ENCODE results near the gene TMCC2.
"Not testable (repeated sequence)": the region's sequence is repeated elsewhere in the genome, so short reads cannot be mapped to it uniquely, and the experiment has no call there.

The TMCC2 gene

GRCh38 chr1:205276689-205277065, 48.9 kb downstream of the TMCC2 start:
- Mint-ChIP-seq H3K4me1 (ENCODE audit: low read depth) (peaks cover 38% of the 10 kb centered on the region), H3K27ac (no peak overlapping the region), H3K9me3 (no peaks in the 10 kb centered on the region), H3K4me3 (no peak overlapping the region), H3K27me3 (ENCODE audit: low read depth) (peaks cover 9% of the 10 kb centered on the region), H3K36me3 (ENCODE audit: low read depth) (peaks cover 7% of the 10 kb centered on the region)
- DNase-seq (ENCODE audit: low spot score), result no peak

- Mint-ChIP-seq H3K27me3 (ENCODE audit: low read depth) (peaks cover 23% of the 10 kb centered on the region), H3K36me3 (ENCODE audit: low read depth) (peaks cover 7% of the 10 kb centered on the region), H3K27ac (peak overlapping the region; percentile 67), H3K9me3 (no peaks in the 10 kb centered on the region), H3K4me3 (peak overlapping the region; percentile 52), H3K4me1 (ENCODE audit: low read depth) (peaks cover 53% of the 10 kb centered on the region)
- DNase-seq (ENCODE audit: low spot score), result no peak
Observed at GRCh38 chr1:205279986-205280385, 52.2 kb downstream of the TMCC2 start.

DNA sequence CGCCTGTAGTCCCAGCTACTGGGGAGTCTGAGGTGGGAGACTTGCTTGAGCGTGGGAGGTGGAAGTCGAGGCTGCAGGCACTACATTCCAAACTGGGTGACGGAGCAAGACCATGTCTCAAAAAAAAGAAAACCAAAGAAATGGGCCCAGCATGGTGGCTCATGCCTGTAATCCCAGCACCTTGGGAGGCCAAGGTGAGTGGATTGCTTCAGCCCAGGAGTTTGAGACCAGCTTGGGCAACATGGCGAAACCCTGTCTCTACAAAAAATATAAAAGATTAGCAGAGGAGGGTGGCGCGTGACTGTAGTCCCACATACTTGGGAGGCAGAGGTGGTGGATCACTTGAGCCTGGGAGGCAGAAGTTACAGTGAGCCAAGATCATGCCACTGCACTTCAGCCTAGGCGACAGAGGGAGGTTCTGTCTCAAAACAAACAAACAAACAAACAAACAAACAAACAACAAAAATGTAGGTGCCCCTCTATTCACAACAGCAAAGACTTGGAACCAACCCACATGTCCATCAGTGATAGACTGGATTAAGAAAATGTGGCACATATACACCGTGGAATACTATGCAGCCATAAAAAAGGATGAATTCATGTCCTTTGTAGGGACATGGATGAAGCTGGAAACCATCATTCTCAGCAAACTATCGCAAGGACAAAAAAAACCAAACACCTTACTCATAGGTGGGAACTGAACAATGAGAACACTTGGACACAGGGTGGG, 53.1 kb downstream of the TMCC2 start:
- Mint-ChIP-seq H3K4me3 (peak overlapping the region; percentile 52), H3K27me3 (ENCODE audit: low read depth) (peaks cover 25% of the 10 kb centered on the region), H3K4me1 (ENCODE audit: low read depth) (peaks cover 62% of the 10 kb centered on the region), H3K27ac (peak overlapping the region; percentile 67)
- not testable (repeated sequence) for H3K36me3 Mint-ChIP-seq (ENCODE audit: low read depth); DNase-seq (ENCODE audit: low spot score); H3K9me3 Mint-ChIP-seq

DNA sequence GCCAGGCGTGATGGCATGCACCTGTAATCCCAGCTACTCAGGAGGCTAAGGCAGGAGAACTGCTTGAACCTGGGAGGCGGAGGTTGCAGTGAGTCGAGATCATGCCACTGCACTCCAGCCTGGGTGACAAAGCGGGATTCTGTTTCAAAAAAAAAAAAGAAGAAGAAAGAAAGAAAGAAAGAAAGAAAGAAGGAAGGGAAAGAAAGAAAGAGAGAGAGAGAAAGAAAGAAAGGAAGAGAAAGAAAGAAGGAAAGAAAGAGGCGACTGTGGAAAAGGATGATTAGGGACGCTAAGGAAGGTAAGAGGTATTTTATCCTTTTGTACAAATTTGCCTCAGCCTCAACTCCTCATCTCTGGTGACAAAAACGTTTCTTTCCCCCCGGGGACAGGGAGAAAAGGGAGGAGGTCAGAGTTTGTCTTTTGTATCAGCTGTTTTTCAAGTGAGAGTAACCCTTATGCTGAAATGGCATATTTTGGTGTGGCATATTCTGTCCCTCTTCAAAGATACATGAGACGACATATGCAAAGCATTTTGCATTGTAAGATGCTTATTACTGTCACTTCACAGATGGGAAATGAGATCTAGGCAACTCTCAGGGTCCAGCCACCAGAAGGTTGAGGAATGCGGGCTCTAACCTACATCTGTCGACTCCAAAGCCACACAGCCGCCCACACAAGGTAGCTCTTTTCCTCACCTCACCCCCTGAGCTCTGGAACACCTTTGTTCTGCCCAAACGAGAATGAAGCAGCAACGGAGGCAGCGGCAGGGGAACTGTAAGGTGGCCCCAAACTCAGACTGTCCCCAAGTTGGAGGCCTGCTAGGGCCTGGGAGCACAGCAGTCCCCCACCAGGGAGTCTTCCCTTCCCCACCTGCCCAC, 55.8 kb downstream of the TMCC2 start:
- Mint-ChIP-seq H3K4me3 (peak overlapping the region; percentile 24), H3K36me3 (ENCODE audit: low read depth) (peaks cover 7% of the 10 kb centered on the region), H3K27me3 (ENCODE audit: low read depth) (peaks cover 23% of the 10 kb centered on the region), H3K4me1 (ENCODE audit: low read depth) (peaks cover 82% of the 10 kb centered on the region), H3K9me3 (no peaks in the 10 kb centered on the region), H3K27ac (peak overlapping the region; percentile 77)
- DNase-seq (ENCODE audit: low spot score), result no peak

DNA sequence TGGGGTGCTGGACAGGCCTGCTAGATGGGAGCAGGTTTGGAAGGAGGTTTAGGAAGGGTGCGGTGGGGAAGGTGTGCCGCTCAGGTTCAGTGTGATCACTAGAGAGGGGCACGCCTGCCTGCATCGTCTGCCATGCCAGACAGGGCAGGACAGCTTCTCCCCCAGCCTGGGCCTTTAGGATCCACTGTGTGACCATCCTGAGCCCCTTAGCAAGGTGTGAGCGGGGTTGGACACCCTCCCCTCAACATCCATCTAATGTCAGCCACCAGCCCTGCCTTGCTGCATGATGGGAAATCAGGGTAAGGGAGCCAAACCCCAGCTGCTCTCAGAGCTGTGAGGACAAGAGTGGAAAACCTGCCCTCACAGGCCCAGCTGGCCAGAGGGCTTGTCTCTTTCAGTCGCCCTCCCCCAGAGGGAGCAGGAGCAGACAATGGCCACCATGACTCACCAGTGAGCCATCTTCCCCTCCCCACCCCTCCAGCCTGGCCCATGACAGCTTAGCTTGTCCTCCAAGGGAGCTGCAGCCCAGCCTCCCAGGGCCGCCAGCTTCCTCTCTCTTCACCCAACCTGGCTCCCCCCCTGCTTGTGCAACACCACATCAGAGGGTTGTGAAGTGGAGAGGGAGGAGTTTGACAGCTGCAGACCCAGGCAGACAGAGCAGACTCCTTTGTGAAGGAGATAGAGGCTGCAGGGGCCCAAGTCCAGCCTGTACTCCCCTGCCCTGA, 56.8 kb downstream of the TMCC2 start:
- peak; percentile 82 for DNase-seq (ENCODE audit: low spot score)
- H3K9me3 Mint-ChIP-seq, result no peaks in the 10 kb centered on the region
- H3K27me3 Mint-ChIP-seq (ENCODE audit: low read depth), result peaks cover 21% of the 10 kb centered on the region
- peaks cover 75% of the 10 kb centered on the region for H3K4me1 Mint-ChIP-seq (ENCODE audit: low read depth)
- H3K4me3 Mint-ChIP-seq, result peak overlapping the region; percentile 78
- peaks cover 7% of the 10 kb centered on the region for H3K36me3 Mint-ChIP-seq (ENCODE audit: low read depth)
- H3K27ac Mint-ChIP-seq, result peak overlapping the region; percentile 92

DNA sequence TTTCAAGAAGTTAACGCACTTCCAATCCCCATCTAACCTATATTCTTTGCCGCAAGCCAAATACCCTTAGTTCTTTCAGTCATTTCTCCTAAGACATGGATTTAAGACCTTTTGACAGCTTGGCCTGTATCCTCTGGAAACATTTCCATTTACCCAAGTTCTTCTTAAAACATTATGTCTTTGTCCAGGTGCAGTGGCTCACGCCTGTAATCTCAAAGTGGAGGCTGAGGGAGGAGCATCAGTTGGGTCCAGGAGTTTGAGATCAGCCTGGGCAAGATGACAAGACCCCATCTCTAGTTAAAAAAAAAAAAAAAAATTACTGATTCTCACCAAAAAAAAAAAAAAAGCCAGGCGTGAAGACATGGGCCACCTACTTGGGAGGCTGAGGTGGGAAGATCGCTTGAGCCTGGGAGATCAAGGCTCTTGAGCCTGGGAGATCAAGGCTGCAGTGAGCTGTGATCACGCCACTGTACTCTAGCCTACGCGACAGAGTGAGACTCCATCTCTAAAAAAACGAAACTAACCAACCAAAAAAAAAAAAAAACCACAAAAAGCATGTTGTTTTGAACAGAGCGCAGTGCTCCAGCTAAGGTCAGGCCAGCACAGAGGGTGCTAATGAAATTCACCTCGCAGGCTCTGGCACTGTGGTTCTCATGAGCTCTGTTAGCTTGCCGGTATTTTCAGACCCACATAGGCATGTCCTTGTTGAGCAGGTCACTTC, 57.8 kb downstream of the TMCC2 start:
- Mint-ChIP-seq H3K27me3 (ENCODE audit: low read depth) (peaks cover 16% of the 10 kb centered on the region), H3K4me3 (peak overlapping the region; percentile 78), H3K9me3 (no peaks in the 10 kb centered on the region), H3K36me3 (ENCODE audit: low read depth) (peaks cover 4% of the 10 kb centered on the region), H3K27ac (peak overlapping the region; percentile 92), H3K4me1 (ENCODE audit: low read depth) (peaks cover 67% of the 10 kb centered on the region)
- DNase-seq (ENCODE audit: low spot score), result peak; percentile 54

GRCh38 chr1:205286335-205286950, 58.7 kb downstream of the TMCC2 start:
- DNase-seq (ENCODE audit: low spot score), result peak; percentile 81

GRCh38 chr1:205287076-205287475, 59.3 kb downstream of the TMCC2 start:
- Mint-ChIP-seq H3K4me1 (ENCODE audit: low read depth) (peaks cover 64% of the 10 kb centered on the region), H3K4me3 (peak overlapping the region; percentile 78), H3K36me3 (ENCODE audit: low read depth) (no peaks in the 10 kb centered on the region), H3K27me3 (ENCODE audit: low read depth) (peaks cover 16% of the 10 kb centered on the region), H3K27ac (peak overlapping the region; percentile 92), H3K9me3 (no peaks in the 10 kb centered on the region)
- DNase-seq (ENCODE audit: low spot score), result no peak

More at GRCh38 chr1:205286335-205286950, 58.7 kb downstream of the TMCC2 start:
- H3K4me1 Mint-ChIP-seq (ENCODE audit: low read depth), result peaks cover 64% of the 10 kb centered on the region
- peak overlapping the region; percentile 92 for H3K27ac Mint-ChIP-seq
- peaks cover 16% of the 10 kb centered on the region for H3K27me3 Mint-ChIP-seq (ENCODE audit: low read depth)
- H3K9me3 Mint-ChIP-seq, result no peaks in the 10 kb centered on the region
- peak overlapping the region; percentile 78 for H3K4me3 Mint-ChIP-seq
- no peaks in the 10 kb centered on the region for H3K36me3 Mint-ChIP-seq (ENCODE audit: low read depth)

DNA sequence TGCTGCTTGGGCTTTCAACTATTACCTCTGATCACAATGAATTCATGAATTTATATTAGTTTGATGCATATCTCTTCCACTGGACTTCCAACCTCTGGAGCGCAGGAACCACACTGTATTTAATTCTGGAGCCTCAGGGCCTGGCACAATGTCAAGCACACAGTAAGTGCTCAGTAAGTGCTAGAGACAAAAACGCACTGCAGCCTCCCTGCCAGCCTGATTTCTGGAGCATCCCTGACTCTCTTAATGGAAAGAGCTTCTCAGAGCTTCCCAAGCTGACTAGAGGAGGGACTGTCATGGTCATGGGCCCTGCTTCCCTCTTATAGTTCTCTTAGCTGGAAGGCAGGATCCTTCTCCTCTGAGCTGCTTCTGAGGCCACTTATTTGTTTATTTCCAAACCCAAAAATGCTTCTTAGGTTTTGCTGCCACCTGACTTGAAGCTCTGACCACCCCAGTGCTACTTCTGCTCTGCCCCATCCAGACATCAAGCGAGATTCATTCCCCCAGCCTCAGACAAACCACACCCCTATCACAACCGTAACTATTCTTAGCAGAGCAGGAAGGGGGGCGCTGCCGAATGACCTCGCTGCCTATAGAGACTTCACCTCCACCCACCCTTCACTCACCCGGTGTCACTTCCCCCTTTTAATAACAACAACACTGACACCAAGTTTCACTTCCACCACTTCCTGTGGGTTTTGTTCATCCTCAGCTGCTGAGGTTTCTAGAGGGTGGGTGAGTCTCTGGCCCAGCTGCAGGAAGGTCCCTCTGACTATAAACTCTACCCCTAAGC, 60.2 kb downstream of the TMCC2 start:
- DNase-seq (ENCODE audit: low spot score), result peak; percentile 87
- peak overlapping the region; percentile 78 for H3K4me3 Mint-ChIP-seq

DNA sequence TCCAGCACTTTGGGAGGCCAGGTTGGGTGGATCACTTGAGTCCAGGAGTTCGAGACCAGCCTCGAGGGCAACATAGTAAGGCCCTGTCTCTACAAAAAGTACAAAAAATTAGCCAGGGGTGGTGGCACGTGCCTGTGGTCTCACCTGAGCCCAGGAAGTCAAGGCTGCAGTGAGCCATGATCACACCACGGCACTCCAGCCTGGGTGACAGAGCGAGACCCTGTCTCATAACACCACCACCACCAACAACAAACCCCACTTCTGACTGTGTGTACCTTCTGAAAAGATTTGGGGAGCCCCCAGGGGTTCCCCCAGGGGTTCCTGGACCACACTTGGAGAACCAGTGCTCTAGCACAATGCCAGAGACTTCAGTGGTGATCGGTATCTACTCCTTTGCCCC, 63.9 kb downstream of the TMCC2 start:
- Mint-ChIP-seq H3K4me3 (no peak overlapping the region), H3K9me3 (no peaks in the 10 kb centered on the region), H3K36me3 (ENCODE audit: low read depth) (no peaks in the 10 kb centered on the region), H3K27ac (no peak overlapping the region), H3K4me1 (ENCODE audit: low read depth) (peaks cover 31% of the 10 kb centered on the region), H3K27me3 (ENCODE audit: low read depth) (peaks cover 2% of the 10 kb centered on the region)
- no peak for DNase-seq (ENCODE audit: low spot score)

More for the DNA sequence above, 60.2 kb downstream of the TMCC2 start:
- Mint-ChIP-seq H3K9me3 (no peaks in the 10 kb centered on the region), H3K36me3 (ENCODE audit: low read depth) (no peaks in the 10 kb centered on the region), H3K4me1 (ENCODE audit: low read depth) (peaks cover 59% of the 10 kb centered on the region), H3K27me3 (ENCODE audit: low read depth) (peaks cover 8% of the 10 kb centered on the region), H3K27ac (peak overlapping the region; percentile 92)

GRCh38 chr1:205293350-205294074, 65.8 kb downstream of the TMCC2 start:
- H3K9me3 Mint-ChIP-seq, result no peaks in the 10 kb centered on the region
- no peak overlapping the region for H3K27ac Mint-ChIP-seq
- peaks cover 2% of the 10 kb centered on the region for H3K27me3 Mint-ChIP-seq (ENCODE audit: low read depth)
- H3K4me1 Mint-ChIP-seq (ENCODE audit: low read depth), result peaks cover 15% of the 10 kb centered on the region
- no peak for DNase-seq (ENCODE audit: low spot score)
- no peaks in the 10 kb centered on the region for H3K36me3 Mint-ChIP-seq (ENCODE audit: low read depth)
- H3K4me3 Mint-ChIP-seq, result no peak overlapping the region
